HG02798 (cell line): ENCODE measurements around the gene PHLDB3.
"Not testable (repeated sequence)": the region's sequence is repeated elsewhere in the genome, so short reads cannot be mapped to it uniquely, and the experiment has no call there.

ENCODE experiments used
- ATAC-seq: cut with Tn5 transposase; IDR thresholded peaks from one replicate; pipeline ENCODE4 v1.9.1; 2021; ENCODE audit warnings: mild to moderate bottlenecking; ENCODE audit not compliant: unreplicated experiment, poor library complexity

The PHLDB3 gene

DNA sequence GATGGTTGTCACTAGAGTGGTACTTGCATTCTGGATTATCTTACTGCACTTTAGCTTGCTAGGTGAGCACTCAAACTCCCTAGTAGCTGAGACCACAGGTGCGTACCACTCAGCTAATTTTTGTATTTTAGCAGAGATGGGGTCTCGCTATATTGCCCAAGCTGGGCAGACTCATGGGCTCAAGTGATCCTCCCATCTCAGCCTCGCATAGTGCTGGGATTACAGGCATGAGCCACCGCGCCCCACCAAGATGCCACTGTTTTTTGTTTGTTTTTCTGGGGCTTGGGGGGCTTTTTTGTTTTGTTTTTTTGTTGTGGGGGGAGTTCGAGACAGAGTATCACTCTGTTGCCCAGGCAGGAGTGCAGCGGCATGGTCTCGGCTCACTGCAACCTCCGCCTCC is 56.9 kb downstream of the PHLDB3 start:
- no peak for ATAC-seq

DNA sequence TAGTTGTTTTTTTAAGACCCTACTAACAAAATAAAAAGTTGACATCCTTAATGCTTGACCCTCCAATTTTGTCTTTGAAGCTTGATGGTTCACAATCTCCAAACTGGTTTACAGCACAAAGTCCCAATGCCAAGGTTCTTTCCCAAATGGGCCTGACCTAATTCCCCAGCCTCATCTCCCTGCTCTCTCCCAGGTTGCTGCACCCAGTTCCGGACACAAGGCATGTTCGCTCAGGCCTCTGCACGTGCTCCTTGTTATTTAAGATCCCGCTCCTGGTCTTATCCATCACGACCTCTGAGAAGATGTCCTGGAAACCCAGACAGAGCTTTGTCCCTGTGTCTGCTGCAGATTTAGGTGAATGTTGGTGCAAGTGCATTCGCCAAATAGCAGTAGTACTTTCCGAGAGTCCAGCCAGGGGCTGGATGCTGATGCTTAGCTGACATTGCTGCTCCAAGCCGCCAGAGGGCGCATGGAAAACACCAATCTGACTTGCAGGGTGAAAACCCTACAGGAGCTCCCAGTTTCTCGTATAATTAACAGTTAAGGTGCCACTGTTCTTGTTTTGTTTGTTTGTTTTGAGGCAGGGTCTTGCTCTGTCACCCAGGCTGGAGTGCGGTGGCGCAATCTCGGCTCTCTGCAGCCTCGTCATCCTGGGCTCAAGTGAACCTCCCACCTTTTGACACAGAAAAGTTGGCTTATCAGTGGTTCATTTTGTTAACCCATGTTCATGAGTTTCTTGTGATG is 57.6 kb downstream of the PHLDB3 start:
- peak; percentile 62 for ATAC-seq

- ATAC-seq: no peak
Observed at GRCh38 chr19:43445426-43445825, 59.1 kb downstream of the PHLDB3 start.

DNA sequence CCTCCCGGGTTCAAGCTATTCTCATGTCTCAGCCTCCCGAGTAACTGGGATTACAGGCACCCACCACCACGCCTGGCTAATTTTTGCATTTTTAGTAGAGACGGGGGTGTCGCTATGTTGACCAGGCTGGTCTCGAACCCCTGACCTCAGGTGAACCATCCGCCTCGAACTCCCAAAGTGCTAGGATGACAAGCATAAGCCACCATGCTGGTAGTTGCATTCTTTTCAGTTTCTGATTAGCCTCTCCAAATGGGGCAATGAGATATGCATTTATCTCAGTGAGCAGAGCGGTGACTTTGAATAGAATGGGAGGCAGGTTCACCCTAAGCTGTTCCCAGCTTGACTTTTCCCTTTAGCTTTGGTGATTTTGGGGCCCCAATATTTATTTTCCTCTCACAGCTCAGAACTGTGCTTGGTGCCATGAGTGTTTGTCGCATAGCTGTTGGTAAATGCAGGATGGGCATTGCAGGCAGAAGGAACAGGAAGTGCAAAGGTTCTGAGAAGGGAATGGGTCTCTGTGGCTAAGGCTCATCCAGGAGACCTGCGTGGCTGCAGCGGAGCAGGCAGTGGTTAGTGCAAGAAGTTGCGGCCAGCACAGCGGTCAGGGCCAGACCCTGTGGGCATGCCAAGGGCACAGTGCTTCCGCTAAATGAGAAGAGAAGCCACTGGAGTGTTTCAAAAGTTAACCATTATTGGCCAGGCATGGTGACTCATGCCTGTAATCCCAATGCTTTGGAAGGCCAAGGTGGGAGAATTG is 59.8 kb downstream of the PHLDB3 start:
- no peak for ATAC-seq

DNA sequence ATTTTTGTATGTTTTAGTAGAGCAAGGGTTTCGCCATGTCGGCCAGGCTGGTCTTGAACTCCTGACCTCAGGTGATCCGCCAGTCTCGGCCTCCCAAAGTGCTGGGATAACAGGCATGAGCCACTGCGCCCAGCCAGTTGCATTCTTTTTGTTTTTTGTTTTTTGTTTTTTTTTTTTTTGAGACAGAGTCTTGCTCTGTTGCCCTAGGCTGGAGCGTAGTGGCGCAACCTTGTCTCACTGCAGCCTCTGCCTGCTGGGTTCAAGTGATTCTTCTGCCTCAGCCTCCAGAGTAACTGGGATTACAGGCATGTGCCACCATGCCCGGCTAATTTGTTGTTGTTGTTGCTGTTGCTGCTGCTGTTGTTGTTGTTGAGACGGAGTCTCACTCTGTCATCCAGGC is 60.5 kb downstream of the PHLDB3 start:
- ATAC-seq: not testable (repeated sequence)

- no peak for ATAC-seq
Observed at GRCh38 chr19:43441716-43442115, 62.8 kb downstream of the PHLDB3 start.

DNA sequence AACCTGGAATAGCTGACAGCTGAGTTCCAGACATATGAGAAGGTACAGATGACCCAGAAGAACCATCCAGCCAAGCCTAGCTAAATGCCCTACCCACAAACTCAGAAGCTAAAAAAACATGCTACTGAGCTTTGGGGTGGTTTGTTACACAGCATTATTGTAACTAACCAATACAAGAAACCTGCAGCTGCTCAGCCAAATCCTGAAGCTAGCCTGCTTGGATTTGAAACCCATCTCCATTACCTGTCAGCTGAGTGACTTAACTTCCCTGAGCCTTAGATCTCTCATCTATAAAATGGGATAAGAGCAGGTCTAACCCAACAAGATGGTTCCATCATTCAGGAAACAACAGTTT is 64.9 kb downstream of the PHLDB3 start:
- no peak for ATAC-seq

GRCh38 chr19:43439032-43439708 is 65.4 kb downstream of the PHLDB3 start:
- ATAC-seq: no peak

DNA sequence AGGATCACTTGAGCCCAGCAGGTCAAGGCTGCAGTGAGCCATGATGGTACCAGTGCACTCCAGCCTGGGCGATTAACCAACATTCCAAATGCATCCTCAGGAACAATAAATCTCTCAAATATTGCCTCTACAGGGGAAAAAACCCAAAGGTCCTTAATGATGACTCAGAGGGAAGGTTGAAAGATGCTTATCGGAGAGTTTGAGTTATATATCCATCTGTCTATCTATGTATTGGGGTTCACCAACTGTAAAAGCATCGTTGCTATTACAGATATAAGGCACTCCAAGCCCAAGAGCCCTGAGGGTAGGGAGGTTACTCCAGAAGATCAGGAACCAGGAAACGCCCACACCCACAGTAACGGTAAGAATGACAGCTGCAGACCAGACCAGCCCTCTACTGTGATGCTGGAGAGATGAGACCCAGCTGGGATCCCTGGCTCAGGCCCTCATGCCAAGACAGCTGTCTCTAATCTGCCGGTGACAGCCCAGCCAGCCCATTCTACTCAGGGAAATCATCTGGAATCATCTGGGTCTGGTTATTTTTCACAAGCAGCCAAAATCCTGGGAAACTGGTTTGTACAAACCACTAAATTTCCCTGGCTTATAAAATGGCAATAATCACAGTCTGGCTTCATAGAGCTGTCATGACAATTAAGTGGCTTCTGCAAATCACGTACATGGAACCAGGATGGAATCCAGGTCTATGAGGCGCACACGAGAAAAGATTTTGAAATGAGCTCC is 66.1 kb downstream of the PHLDB3 start:
- ATAC-seq: no peak

GRCh38 chr19:43437712-43438111 is 66.8 kb downstream of the PHLDB3 start:
- no peak for ATAC-seq

- ATAC-seq: not testable (repeated sequence)
Observed at GRCh38 chr19:43437284-43437683, 67.3 kb downstream of the PHLDB3 start.

DNA sequence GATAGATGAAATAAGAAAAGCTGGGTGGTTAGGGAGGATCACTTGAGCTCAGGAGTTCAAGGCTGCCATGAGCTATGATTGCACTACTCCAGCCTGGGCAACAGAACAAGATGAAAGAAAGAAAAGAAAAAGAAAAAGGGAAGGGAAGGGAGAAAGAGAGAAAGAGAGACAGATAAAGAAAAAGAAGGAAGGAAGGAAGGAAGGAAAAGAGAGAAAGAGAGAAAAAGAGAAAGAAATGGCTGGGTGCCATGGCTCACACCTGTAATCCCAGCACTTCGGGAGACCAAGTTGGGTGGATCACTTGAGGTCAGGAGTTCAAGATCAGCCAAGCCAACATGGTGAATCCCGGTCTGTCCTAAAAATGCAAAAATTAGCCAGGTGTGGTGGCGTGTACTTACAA is 68.8 kb downstream of the PHLDB3 start:
- no peak for ATAC-seq

- ATAC-seq: no peak
Observed at GRCh38 chr19:43433689-43434088, 70.9 kb downstream of the PHLDB3 start.

GRCh38 chr19:43433358-43433673 is 71.2 kb downstream of the PHLDB3 start:
- no peak for ATAC-seq

GRCh38 chr19:43430976-43431375 is 73.6 kb downstream of the PHLDB3 start:
- ATAC-seq: no peak

DNA sequence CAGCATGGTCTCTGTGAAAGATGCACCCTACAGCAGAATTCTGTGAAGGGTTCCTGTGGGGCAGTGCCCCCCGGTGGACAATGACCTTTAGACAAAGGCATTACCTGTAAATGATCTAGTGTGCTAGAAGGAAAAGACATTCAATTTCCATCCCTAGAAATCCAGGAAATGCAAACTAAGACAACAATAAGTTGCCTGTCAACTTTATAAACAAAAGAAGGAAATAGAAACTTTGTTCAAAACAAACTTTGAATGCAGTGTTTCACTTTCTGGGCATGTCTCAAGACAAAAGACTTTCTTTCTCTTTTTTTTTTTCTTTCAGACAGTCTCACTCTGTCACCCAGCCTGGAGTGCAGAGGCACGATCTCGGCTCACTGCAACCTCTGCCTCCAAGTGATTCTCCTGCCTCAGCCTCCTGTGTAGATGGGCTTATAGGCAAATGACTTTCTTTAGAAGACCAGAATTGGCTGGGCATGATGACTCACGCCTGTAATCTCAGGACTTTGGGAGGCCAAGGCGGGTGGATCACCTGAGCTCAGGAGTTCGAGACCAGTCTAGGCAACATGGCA is 74.3 kb downstream of the PHLDB3 start:
- no peak for ATAC-seq

DNA sequence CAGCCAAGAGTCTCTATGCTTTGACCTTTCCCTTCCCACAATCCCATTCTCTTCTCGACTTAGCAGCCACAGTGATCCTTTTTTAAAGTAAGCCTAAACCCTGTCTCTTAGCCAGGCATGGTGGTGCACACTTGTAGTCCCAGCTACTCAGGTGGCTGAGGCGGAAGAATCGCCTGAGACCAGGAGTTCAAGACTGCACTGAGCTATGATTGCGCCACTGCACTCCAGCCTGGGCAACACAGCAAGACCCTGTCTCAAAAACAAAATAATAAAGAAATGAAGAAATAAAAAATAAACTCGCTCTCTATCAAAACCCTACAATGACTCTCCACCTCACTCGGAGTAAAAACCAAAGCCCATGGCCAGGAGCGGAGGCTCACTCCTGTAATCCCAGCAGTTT is 75.2 kb downstream of the PHLDB3 start:
- ATAC-seq: no peak

GRCh38 chr19:43425567-43426392 is 78.8 kb downstream of the PHLDB3 start:
- no peak for ATAC-seq
